H9 (cell line): ENCODE data around the gene NCAN. TPM values are rescaled to one million over a fixed set of nuclear protein-coding genes. Genes with fewer than 3 reads are reported as not detected.

Experiments
- DNase-seq: peaks from one replicate; pipeline ENCODE4 v3.0.0-alpha.2; 2017
- H2AFZ ChIP-seq: one replicate; pipeline ENCODE4 v1.6.1; 2013; ENCODE audit warnings: mild to moderate bottlenecking, low read length, control low read depth, moderate library complexity
- H2AK5ac ChIP-seq: 2 replicates; pipeline ENCODE4 v1.6.1; 2013; ENCODE audit warnings: low read length, control low read depth, mixed read lengths; ENCODE audit not compliant: insufficient read length
- H2BK120ac ChIP-seq: one replicate; pipeline ENCODE4 v1.6.1; 2013; ENCODE audit warnings: low read depth, mild to moderate bottlenecking, low read length, control low read depth, inconsistent platforms; ENCODE audit not compliant: poor library complexity, severe bottlenecking
- H2BK12ac ChIP-seq: 2 replicates; pipeline ENCODE4 v1.6.1; 2013; ENCODE audit warnings: low read length, control low read depth, mixed read lengths, low read depth; ENCODE audit not compliant: insufficient read length
- H2BK15ac ChIP-seq: 2 replicates; pipeline ENCODE4 v1.6.1; 2013; ENCODE audit warnings: low read depth, low read length, control low read depth
- H2BK20ac ChIP-seq: one replicate; pipeline ENCODE4 v1.6.1; 2013; ENCODE audit warnings: low read depth, mild to moderate bottlenecking, low read length, control low read depth, inconsistent platforms; ENCODE audit not compliant: poor library complexity, severe bottlenecking
- H2BK5ac ChIP-seq: 2 replicates; pipeline ENCODE4 v1.6.1; 2013; ENCODE audit warnings: low read length, control low read depth, mixed read lengths; ENCODE audit not compliant: insufficient read length
- H3K14ac ChIP-seq: 2 replicates; pipeline ENCODE4 v1.6.1; 2013; ENCODE audit warnings: low read length, control low read depth; ENCODE audit not compliant: insufficient read depth
- H3K18ac ChIP-seq: 2 replicates; pipeline ENCODE4 v1.6.1; 2013; ENCODE audit warnings: low read depth, mild to moderate bottlenecking, mixed read lengths, low read length, control low read depth; ENCODE audit not compliant: insufficient read length
- H3K23ac ChIP-seq: 2 replicates; pipeline ENCODE4 v1.6.1; 2013; ENCODE audit warnings: low read length, control low read depth, mixed read lengths, low read depth; ENCODE audit not compliant: insufficient read length
- H3K23me2 ChIP-seq: 2 replicates; pipeline ENCODE4 v1.6.1; 2013; ENCODE audit warnings: low read depth, mild to moderate bottlenecking, mixed read lengths, low read length, control low read depth; ENCODE audit not compliant: insufficient read length, poor library complexity, severe bottlenecking
- H3K27ac ChIP-seq: 2 replicates; pipeline ENCODE4 v1.5.1; 2013; ENCODE audit warnings: low read length, control low read depth, mixed read lengths, low read depth; ENCODE audit not compliant: insufficient read length
- H3K27me3 ChIP-seq: 2 replicates; pipeline ENCODE4 v1.6.1; 2013; ENCODE audit warnings: low read length, control low read depth, inconsistent platforms; ENCODE audit not compliant: insufficient read depth
- H3K4ac ChIP-seq: 2 replicates; pipeline ENCODE4 v1.6.1; 2013; ENCODE audit warnings: low read depth, mild to moderate bottlenecking, control low read depth, inconsistent platforms, low read length, moderate library complexity
- H3K4me1 ChIP-seq: 2 replicates; pipeline ENCODE4 v1.6.1; 2013; ENCODE audit warnings: low read length, control low read depth, inconsistent platforms; ENCODE audit not compliant: insufficient read depth
- H3K4me2 ChIP-seq: 2 replicates; pipeline ENCODE4 v1.6.1; 2013; ENCODE audit warnings: low read length, control low read depth, mixed read lengths; ENCODE audit not compliant: insufficient read length, insufficient read depth
- H3K56ac ChIP-seq: 2 replicates; pipeline ENCODE4 v1.6.1; 2013; ENCODE audit warnings: low read depth, mild to moderate bottlenecking, mixed read lengths, low read length, control low read depth; ENCODE audit not compliant: insufficient read length
- H3K79me1 ChIP-seq: 2 replicates; pipeline ENCODE4 v1.6.1; 2013; ENCODE audit warnings: low read depth, mild to moderate bottlenecking, moderate library complexity, low read length, control low read depth, inconsistent platforms; ENCODE audit not compliant: insufficient read depth, poor library complexity, severe bottlenecking
- H3K79me2 ChIP-seq: 2 replicates; pipeline ENCODE4 v1.6.1; 2013; ENCODE audit warnings: low read length, control low read depth, inconsistent platforms; ENCODE audit not compliant: insufficient read depth
- H3K9ac ChIP-seq: 2 replicates; pipeline ENCODE4 v1.6.1; 2013; ENCODE audit warnings: low read length, control low read depth, mixed read lengths; ENCODE audit not compliant: insufficient read length; ENCODE audit errors: extremely low read depth
- H3K9me3 ChIP-seq: one replicate; pipeline ENCODE4 v1.6.1; 2013; ENCODE audit warnings: low read depth, low read length, inconsistent platforms; ENCODE audit not compliant: control insufficient read depth
- H3T11ph ChIP-seq: one replicate; pipeline ENCODE4 v1.6.1; 2013; ENCODE audit warnings: mild to moderate bottlenecking, low read length, control low read depth, inconsistent platforms
- H4K20me1 ChIP-seq: one replicate; pipeline ENCODE4 v1.6.1; 2013; ENCODE audit not compliant: control insufficient read depth, insufficient read length, insufficient read depth
- H4K5ac ChIP-seq: 2 replicates; pipeline ENCODE4 v1.6.1; 2013; ENCODE audit warnings: low read depth, mild to moderate bottlenecking, mixed read lengths, low read length, control low read depth; ENCODE audit not compliant: insufficient read length
- H4K8ac ChIP-seq: replicated peaks from 2 replicates; pipeline ENCODE4 v1.6.1; 2013; ENCODE audit warnings: low read length, control low read depth, mixed read lengths, low read depth; ENCODE audit not compliant: insufficient read length
- H4K91ac ChIP-seq: 2 replicates; pipeline ENCODE4 v1.6.1; 2013; ENCODE audit warnings: low read depth, mild to moderate bottlenecking, moderate library complexity, mixed read lengths, low read length, control low read depth; ENCODE audit not compliant: insufficient read length
- H3K27ac Mint-ChIP-seq, 3 experiments: 2 replicates in 2 of 3; 3 replicates in 1 of 3; pipeline ENCODE4 v1.8.0; 2020 to 2021; ENCODE audit warnings: mixed read lengths in 3 of 3, mild to moderate bottlenecking in 1 of 3, moderate library complexity in 1 of 3
- H3K27me3 Mint-ChIP-seq: 2 replicates; pipeline ENCODE4 v1.8.0; 2021; ENCODE audit warnings: low read depth, mild to moderate bottlenecking, moderate library complexity, mixed read lengths
- H3K36me3 Mint-ChIP-seq, 3 experiments: 2 replicates in 2 of 3; 3 replicates in 1 of 3; pipeline ENCODE4 v1.8.0; 2020 to 2021; ENCODE audit warnings: low read depth in 3 of 3, mixed read lengths in 3 of 3; ENCODE audit not compliant: insufficient read depth in 1 of 3
- H3K4me1 Mint-ChIP-seq, 2 experiments: 2 replicates each; pipeline ENCODE4 v1.8.0; 2020; ENCODE audit warnings: mixed read lengths in 2 of 2
- H3K4me3 Mint-ChIP-seq, 2 experiments: 2 replicates in 1 of 2; 3 replicates in 1 of 2; pipeline ENCODE4 v1.8.0; 2020 to 2021; ENCODE audit warnings: mild to moderate bottlenecking in 2 of 2, mixed read lengths in 2 of 2, moderate library complexity in 1 of 2
- H3K9me3 Mint-ChIP-seq, 2 experiments: 2 replicates in 1 of 2; 3 replicates in 1 of 2; pipeline ENCODE4 v1.8.0; 2020; ENCODE audit warnings: mild to moderate bottlenecking in 2 of 2, mixed read lengths in 2 of 2, moderate library complexity in 1 of 2
- WGBS: extraction: QIAGEN DNeasy Blood & Tissue Kit; methylation state at CpG from one replicate; pipeline ENCODE4 v1.1.7; 2013; ENCODE audit warnings: missing lambda C conversion rate, low lambda C conversion rate, mixed read lengths; ENCODE audit not compliant: insufficient read length; ENCODE audit errors: extremely low coverage; 5-methylcytosine and 5-hydroxymethylcytosine counted together
- total RNA-seq: library from RNA; stranded (reverse); gene quantifications from 2 replicates; pipeline ENCODE4 v1.2.1, GENCODE V29; 2021
- TF ChIP-seq, protein P1 (sequence below): fragments of 200-600 bp; sonication (generic); conservative IDR thresholded peaks from 3 replicates; pipeline ENCODE4 v1.8.0; 2021; ENCODE audit warnings: antibody characterized with exemption, mild to moderate bottlenecking

The NCAN gene
- total RNA-seq, 1 experiment from 2014 or later: 1.6 TPM

DNA sequence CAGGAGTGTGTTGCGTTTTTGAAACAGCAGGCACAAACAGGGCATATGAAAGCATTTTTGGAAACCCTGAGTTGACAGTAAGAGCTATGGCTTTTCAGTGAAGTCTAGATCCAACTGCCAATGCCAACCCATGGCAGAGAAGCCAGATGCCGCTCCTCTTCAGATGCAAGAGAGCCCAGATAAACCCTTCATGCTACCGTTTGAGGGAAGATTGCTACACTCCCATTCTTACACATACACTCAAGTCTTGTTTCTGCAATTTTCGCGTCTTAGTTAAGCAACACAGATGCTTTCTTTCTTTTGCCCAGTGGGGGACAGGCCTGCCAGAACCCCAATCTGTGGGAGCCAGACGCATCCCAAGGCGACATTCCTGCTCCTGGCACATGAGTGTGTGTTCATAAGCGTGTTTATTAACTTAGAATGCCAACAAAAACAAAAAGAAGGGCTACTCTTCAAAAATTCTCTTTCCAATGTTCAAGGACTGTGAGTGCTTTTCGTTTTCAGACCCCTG is 30.2 kb upstream of the NCAN start:
- Histone ChIP-seq H2BK15ac (no peak overlapping the region), H3K79me1 (no peaks in the 10 kb centered on the region), H3K23me2 (no peaks in the 10 kb centered on the region), H4K5ac (no peak overlapping the region), H3T11ph (no peak overlapping the region), H3K14ac (no peak overlapping the region), H3K4me2 (no peak overlapping the region), H4K20me1 (no peaks in the 10 kb centered on the region), H2BK12ac (no peak overlapping the region), H3K18ac (no peak overlapping the region), H2BK5ac (no peak overlapping the region), H2BK120ac (no peak overlapping the region), H3K79me2 (no peaks in the 10 kb centered on the region), H2AK5ac (no peak overlapping the region), H4K8ac (no peak overlapping the region), H2AFZ (no peak overlapping the region), H2BK20ac (no peak overlapping the region), H3K9me3 (no peaks in the 10 kb centered on the region), H3K9ac (no peak overlapping the region), H3K4ac (no peak overlapping the region), H3K4me1 (no peaks in the 10 kb centered on the region), H4K91ac (no peak overlapping the region), H3K56ac (no peak overlapping the region), H3K27me3 (no peaks in the 10 kb centered on the region), H3K27ac (no peak overlapping the region), H3K23ac (no peak overlapping the region)
- DNase-seq: no peak
- no CpG with 5 or more reads among the region's 9 CpGs for WGBS
- Mint-ChIP-seq H3K27me3 (no peaks in the 10 kb centered on the region), H3K4me3 (no peak overlapping the region), H3K9me3 (no peaks in the 10 kb centered on the region), H3K4me1 (peaks cover 0 to 3% of the 10 kb centered on the region in 2 experiments; a peak in 2 of 4 replicates), H3K27ac (no peak overlapping the region), H3K36me3 (peaks cover 13 to 23% (median 21%) of the 10 kb centered on the region in 3 experiments)
- TF ChIP-seq, protein P1, sequence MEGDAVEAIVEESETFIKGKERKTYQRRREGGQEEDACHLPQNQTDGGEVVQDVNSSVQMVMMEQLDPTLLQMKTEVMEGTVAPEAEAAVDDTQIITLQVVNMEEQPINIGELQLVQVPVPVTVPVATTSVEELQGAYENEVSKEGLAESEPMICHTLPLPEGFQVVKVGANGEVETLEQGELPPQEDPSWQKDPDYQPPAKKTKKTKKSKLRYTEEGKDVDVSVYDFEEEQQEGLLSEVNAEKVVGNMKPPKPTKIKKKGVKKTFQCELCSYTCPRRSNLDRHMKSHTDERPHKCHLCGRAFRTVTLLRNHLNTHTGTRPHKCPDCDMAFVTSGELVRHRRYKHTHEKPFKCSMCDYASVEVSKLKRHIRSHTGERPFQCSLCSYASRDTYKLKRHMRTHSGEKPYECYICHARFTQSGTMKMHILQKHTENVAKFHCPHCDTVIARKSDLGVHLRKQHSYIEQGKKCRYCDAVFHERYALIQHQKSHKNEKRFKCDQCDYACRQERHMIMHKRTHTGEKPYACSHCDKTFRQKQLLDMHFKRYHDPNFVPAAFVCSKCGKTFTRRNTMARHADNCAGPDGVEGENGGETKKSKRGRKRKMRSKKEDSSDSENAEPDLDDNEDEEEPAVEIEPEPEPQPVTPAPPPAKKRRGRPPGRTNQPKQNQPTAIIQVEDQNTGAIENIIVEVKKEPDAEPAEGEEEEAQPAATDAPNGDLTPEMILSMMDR: no peak
